PC-3 (cell line): ENCODE measurements around the gene CNP. TPM values are rescaled to one million over a fixed set of nuclear protein-coding genes. Genes with fewer than 3 reads are reported as not detected.
A peak's percentile ranks its signal among the peaks of the same experiment; 100 is the strongest.

Experiments
- ATAC-seq: fragments of 200-7000 bp; cut with Tn5 transposase; 2 replicates; pipeline ENCODE4 v1.9.1; 2020; ENCODE audit warnings: mild to moderate bottlenecking, moderate library complexity
- BruUV-seq: library from RNA; stranded (reverse); fragments of 400-500 nt; replicated peaks from 2 replicates; lab custom pipeline; 2021; lab: Mats Ljungman, UMichigan
- CTCF ChIA-PET: fragments of 300-600 bp; sonication (Branson Sonifier 250); formaldehyde crosslinking; loops from one replicate; lab custom pipeline; 2022; ENCODE audit warnings: antibody characterized with exemption; lab: Charles Lee
- POLR2A ChIA-PET: fragments of 300-600 bp; sonication (Branson Sonifier 250); formaldehyde crosslinking; loops from one replicate; lab custom pipeline; 2022; ENCODE audit warnings: antibody characterized with exemption; ENCODE audit not compliant: unreplicated experiment; lab: Charles Lee
- DNase-seq: peaks from one replicate; pipeline ENCODE4 v3.0.0-alpha.2; 2015
- H2AFZ ChIP-seq: fragments of 300-600 bp; sonication (generic); 2 replicates; pipeline ENCODE4 v1.6.0; 2016; ENCODE audit warnings: antibody characterized with exemption, low read length
- H3F3A ChIP-seq: fragments of 300-600 bp; sonication (generic); one replicate; pipeline ENCODE4 v1.6.0; 2017; ENCODE audit warnings: antibody characterized with exemption, low read length, control low read depth, mild to moderate bottlenecking; ENCODE audit not compliant: unreplicated experiment
- H3K27ac ChIP-seq: fragments of 300-600 bp; sonication (generic); 2 replicates; pipeline ENCODE4 v1.5.1; 2016; ENCODE audit warnings: mild to moderate bottlenecking, low read length
- H3K27me3 ChIP-seq: fragments of 300-600 bp; sonication (generic); 2 replicates; pipeline ENCODE4 v1.6.1; 2016; ENCODE audit warnings: low read length, mixed read lengths
- H3K36me3 ChIP-seq: fragments of 300-600 bp; sonication (generic); 2 replicates; pipeline ENCODE4 v1.6.1; 2016; ENCODE audit warnings: low read depth, mixed run types, low read length, mixed read lengths
- H3K4me1 ChIP-seq: fragments of 300-600 bp; sonication (generic); 2 replicates; pipeline ENCODE4 v1.5.1; 2016; ENCODE audit warnings: low read length; ENCODE audit not compliant: insufficient read depth
- H3K4me2 ChIP-seq: fragments of 300-600 bp; sonication (generic); 2 replicates; pipeline ENCODE4 v1.6.0; 2016; ENCODE audit warnings: low read length
- H3K4me3 ChIP-seq: fragments of 300-600 bp; sonication (generic); 2 replicates; pipeline ENCODE4 v1.5.1; 2016; ENCODE audit warnings: mild to moderate bottlenecking, low read length, mixed read lengths
- H3K79me2 ChIP-seq: fragments of 300-600 bp; sonication (generic); 2 replicates; pipeline ENCODE4 v1.6.1; 2017; ENCODE audit warnings: low read length, mixed read lengths
- H3K9ac ChIP-seq: fragments of 300-600 bp; sonication (generic); 2 replicates; pipeline ENCODE4 v1.6.0; 2016; ENCODE audit warnings: mild to moderate bottlenecking, low read length
- H3K9me2 ChIP-seq: fragments of 300-600 bp; sonication (generic); replicated peaks from 2 replicates; pipeline ENCODE4 v1.6.1; 2016; ENCODE audit warnings: mixed run types, low read length, mixed read lengths
- H3K9me3 ChIP-seq: fragments of 300-600 bp; sonication (generic); 2 replicates; pipeline ENCODE4 v1.6.1; 2016; ENCODE audit warnings: low read length, mixed read lengths
- H4K20me1 ChIP-seq: fragments of 300-600 bp; sonication (generic); 2 replicates; pipeline ENCODE4 v1.6.1; 2016; ENCODE audit warnings: low read length, mixed read lengths
- CTCF ChIP-seq: fragments of 300-600 bp; sonication (generic); conservative IDR thresholded peaks from 2 replicates; pipeline ENCODE4 v1.5.1; 2017; ENCODE audit warnings: antibody characterized with exemption, low read depth, mild to moderate bottlenecking, low read length
- EZH2 ChIP-seq: fragments of 300-600 bp; sonication (generic); IDR thresholded peaks from one replicate; pipeline ENCODE4 v1.6.1; 2017; ENCODE audit warnings: antibody characterized with exemption, mild to moderate bottlenecking, low read length; ENCODE audit not compliant: unreplicated experiment
- EZH2phosphoT487 ChIP-seq: fragments of 300-600 bp; sonication (generic); IDR thresholded peaks from 2 replicates; pipeline ENCODE4 v1.6.1; 2018; ENCODE audit warnings: mild to moderate bottlenecking, antibody characterized with exemption, low read length, borderline replicate concordance
- intact Hi-C: fragments of 100-400 bp; cut with micrococcal nuclease; formaldehyde crosslinking; loops from 2 replicates; pipeline ENCODE4 v1.9.0; 2023
- total RNA-seq: library from RNA; depleted of rRNA; stranded (reverse); fragments of >200 nt; gene quantifications from 2 replicates; pipeline ENCODE4 v1.2.3, GENCODE V29; 2014

The CNP gene
- total RNA-seq, 1 experiment from 2014 or later: 91.6 TPM

- Histone ChIP-seq H3K9me3 (no peaks in the 10 kb centered on the region), H3K4me1 (peaks cover 11% of the 10 kb centered on the region), H3K4me3 (no peak overlapping the region), H2AFZ (no peak overlapping the region), H4K20me1 (no peaks in the 10 kb centered on the region; the same call in none of the 2 replicates), H3K27ac (no peak overlapping the region), H3K36me3 (peaks cover 26% of the 10 kb centered on the region), H3K4me2 (peak overlapping the region; percentile 30; the same call in 1 of the 2 replicates), H3K9ac (no peak overlapping the region), H3K9me2 (no peaks in the 10 kb centered on the region), H3F3A (no peaks in the 10 kb centered on the region), H3K27me3 (no peaks in the 10 kb centered on the region), H3K79me2 (peaks cover 65% of the 10 kb centered on the region)
- ChIA-PET CTCF (interaction anchor here (0.6 kb wide), 1 partner anchor 15 kb away, joined by 3 read pairs; the partner anchor contains the start of gene DNAJC7), POLR2A (no interaction called here)
- no TSS peak for BruUV-seq
- ATAC-seq: no peak
- TF ChIP-seq EZH2: no peak
- no peak for TF ChIP-seq EZH2phosphoT487
- TF ChIP-seq CTCF: no peak
- DNase-seq: no peak
- intact Hi-C loops: no loop called here
Observed at GRCh38 chr17:42002175-42002791, 35.7 kb downstream of the CNP start.

DNA sequence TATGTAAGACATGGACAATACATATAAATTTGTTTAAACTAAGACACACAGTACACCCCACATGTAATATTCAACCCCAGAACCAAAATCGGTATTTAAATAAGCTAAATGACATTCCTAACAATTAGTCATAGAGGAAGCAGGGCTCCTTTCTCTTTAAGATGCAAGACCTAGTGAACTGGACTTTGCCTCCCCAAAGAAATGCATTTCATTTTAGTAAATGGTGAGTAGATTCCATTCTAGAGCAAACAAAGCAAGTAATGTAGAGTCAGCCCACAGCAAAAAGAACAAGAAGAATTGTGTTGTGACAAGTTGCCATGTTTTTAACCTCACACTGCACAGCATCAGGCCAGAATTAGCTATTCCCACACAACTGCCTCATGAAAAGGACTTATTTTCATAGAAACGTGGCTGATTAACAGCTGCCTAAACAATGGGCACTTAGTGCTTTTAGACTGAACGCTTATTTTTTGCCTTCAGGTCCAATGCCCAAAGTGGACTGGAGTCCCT, 36.3 kb downstream of the CNP start:
- ChIA-PET CTCF (interaction anchor here (0.6 kb wide), 1 partner anchor 14 kb away, joined by 3 read pairs; the partner anchor contains the start of gene DNAJC7), POLR2A (no interaction called here)
- TF ChIP-seq CTCF (no peak), EZH2 (no peak), EZH2phosphoT487 (no peak)
- no peak overlapping the region for H3K9ac ChIP-seq
- H3K9me2 ChIP-seq: no peaks in the 10 kb centered on the region
- H3K4me1 ChIP-seq: peaks cover 11% of the 10 kb centered on the region
- H3K4me3 ChIP-seq: no peak overlapping the region
- ATAC-seq (peak; percentile 71), DNase-seq (peak; percentile 39)
- H3K27ac ChIP-seq: no peak overlapping the region
- peaks cover 71% of the 10 kb centered on the region for H3K79me2 ChIP-seq
- no peaks in the 10 kb centered on the region for H3F3A ChIP-seq
- no peak overlapping the region for H2AFZ ChIP-seq
- no peaks in the 10 kb centered on the region for H3K27me3 ChIP-seq
- no TSS peak for BruUV-seq
- peak overlapping the region; percentile 30 for H3K4me2 ChIP-seq
- intact Hi-C loops: no loop called here
- H4K20me1 ChIP-seq: no peaks in the 10 kb centered on the region; the same call in none of the 2 replicates
- H3K36me3 ChIP-seq: peaks cover 26% of the 10 kb centered on the region
- no peaks in the 10 kb centered on the region for H3K9me3 ChIP-seq

DNA sequence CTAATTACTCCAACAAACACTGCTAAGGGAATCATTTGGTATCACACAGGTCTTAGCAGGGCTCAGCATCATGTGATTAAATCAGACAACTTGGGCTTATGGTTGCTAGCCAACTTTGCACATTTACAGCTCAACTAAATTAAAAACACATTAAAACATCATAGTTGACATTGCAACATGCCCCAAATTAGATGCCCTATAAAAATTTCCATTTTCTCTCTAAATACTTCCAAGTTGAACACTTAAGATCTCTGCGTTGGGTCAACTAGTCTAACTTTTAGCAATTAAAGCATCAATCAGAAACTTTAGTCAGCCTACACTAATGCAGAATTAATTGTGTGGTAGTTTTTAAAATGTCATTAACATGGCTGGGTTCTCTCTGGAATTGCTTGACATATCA, 38.6 kb downstream of the CNP start:
- H2AFZ ChIP-seq: no peak overlapping the region
- TF ChIP-seq CTCF (no peak), EZH2phosphoT487 (no peak), EZH2 (no peak)
- ChIA-PET POLR2A (no interaction called here), CTCF (no interaction called here)
- no peaks in the 10 kb centered on the region for H3K27me3 ChIP-seq
- no peaks in the 10 kb centered on the region for H3F3A ChIP-seq
- peaks cover 20% of the 10 kb centered on the region for H3K36me3 ChIP-seq
- peaks cover 11% of the 10 kb centered on the region for H3K4me1 ChIP-seq
- no peak overlapping the region for H3K9ac ChIP-seq
- H4K20me1 ChIP-seq: no peaks in the 10 kb centered on the region; the same call in none of the 2 replicates
- no peak overlapping the region for H3K4me3 ChIP-seq
- H3K4me2 ChIP-seq: no peak overlapping the region
- no peaks in the 10 kb centered on the region for H3K9me3 ChIP-seq
- ATAC-seq: no peak
- no peaks in the 10 kb centered on the region for H3K9me2 ChIP-seq
- no TSS peak for BruUV-seq
- intact Hi-C loops: no loop called here
- DNase-seq: no peak
- H3K27ac ChIP-seq: no peak overlapping the region
- H3K79me2 ChIP-seq: peaks cover 91% of the 10 kb centered on the region
